ENCODE data around the gene RAB44. TPM values are rescaled to one million over a fixed set of nuclear protein-coding genes. Genes with fewer than 3 reads are reported as not detected.

RAB44 gene
- total and polyA plus RNA-seq, 2 of the 13 experiments (the other 11 are each of a cell fraction or from before 2014, with no cell fraction given) = not detected

DNA sequence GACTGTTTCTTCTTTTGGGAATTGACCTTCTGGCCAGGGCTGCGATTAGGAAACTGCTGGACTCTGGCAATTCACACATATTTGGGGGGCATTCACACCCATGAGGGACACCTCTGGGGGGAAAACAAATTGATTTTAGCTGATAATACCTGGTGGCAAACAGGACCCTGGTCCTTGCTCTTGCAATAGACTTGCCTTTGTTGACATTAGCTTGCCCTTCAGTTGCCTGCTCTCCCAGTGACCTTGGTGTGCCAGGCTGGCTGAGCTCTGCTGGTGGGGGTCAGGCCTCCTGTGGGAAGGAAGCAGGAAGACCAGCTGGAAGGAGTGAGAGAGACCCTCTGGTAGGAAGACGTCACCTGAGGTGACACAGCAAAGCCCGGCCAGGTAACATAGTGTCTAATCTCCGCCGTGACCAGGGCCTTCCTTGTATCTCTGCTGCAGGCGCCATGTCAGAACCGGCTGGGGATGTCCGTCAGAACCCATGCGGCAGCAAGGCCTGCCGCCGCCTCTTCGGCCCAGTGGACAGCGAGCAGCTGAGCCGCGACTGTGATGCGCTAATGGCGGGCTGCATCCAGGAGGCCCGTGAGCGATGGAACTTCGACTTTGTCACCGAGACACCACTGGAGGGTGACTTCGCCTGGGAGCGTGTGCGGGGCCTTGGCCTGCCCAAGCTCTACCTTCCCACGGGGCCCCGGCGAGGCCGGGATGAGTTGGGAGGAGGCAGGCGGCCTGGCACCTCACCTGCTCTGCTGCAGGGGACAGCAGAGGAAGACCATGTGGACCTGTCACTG is 13.8 kb upstream of the RAB44 start (continued):
- TF ChIP-seq, protein P1, sequence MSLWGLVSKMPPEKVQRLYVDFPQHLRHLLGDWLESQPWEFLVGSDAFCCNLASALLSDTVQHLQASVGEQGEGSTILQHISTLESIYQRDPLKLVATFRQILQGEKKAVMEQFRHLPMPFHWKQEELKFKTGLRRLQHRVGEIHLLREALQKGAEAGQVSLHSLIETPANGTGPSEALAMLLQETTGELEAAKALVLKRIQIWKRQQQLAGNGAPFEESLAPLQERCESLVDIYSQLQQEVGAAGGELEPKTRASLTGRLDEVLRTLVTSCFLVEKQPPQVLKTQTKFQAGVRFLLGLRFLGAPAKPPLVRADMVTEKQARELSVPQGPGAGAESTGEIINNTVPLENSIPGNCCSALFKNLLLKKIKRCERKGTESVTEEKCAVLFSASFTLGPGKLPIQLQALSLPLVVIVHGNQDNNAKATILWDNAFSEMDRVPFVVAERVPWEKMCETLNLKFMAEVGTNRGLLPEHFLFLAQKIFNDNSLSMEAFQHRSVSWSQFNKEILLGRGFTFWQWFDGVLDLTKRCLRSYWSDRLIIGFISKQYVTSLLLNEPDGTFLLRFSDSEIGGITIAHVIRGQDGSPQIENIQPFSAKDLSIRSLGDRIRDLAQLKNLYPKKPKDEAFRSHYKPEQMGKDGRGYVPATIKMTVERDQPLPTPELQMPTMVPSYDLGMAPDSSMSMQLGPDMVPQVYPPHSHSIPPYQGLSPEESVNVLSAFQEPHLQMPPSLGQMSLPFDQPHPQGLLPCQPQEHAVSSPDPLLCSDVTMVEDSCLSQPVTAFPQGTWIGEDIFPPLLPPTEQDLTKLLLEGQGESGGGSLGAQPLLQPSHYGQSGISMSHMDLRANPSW (CRISPR knock-in tag; IDR thresholded peaks at IDR 0.05; ENCODE audit: borderline replicate concordance) = no peak
- TF ChIP-seq MTF2 (CRISPR knock-in tag; IDR thresholded peaks at IDR 0.05; ENCODE audit: borderline replicate concordance) (no peak), U2AF1 (optimal IDR thresholded peaks at IDR 0.05; ENCODE audit: low read depth, low read length) (no peak), ZNF264 (CRISPR knock-in tag; IDR thresholded peaks at IDR 0.05) (no peak), TRIM24 (CRISPR knock-in tag; IDR thresholded peaks at IDR 0.05) (no peak; the same call in 1 of the 2 replicates), CHD4 (IDR thresholded peaks at IDR 0.05; ENCODE audit: borderline replicate concordance, low read length) (no peak), SYNCRIP (IDR thresholded peaks at IDR 0.05; ENCODE audit: insufficient read depth, low read depth, low read length) (no peak), TARDBP (CRISPR knock-in tag; IDR thresholded peaks at IDR 0.05) (peak; percentile 96), TBX2 (CRISPR knock-in tag; IDR thresholded peaks at IDR 0.05; ENCODE audit: borderline replicate concordance) (peak; percentile 100), ERF (CRISPR knock-in tag; IDR thresholded peaks at IDR 0.05) (peak; percentile 44; the same call in 1 of the 2 replicates), SOX6 (IDR thresholded peaks at IDR 0.05) (no peak), SOX6 (CRISPR knock-in tag; IDR thresholded peaks at IDR 0.05) (peak; percentile 92), SOX5 (CRISPR knock-in tag; IDR thresholded peaks at IDR 0.05; ENCODE audit: borderline replicate concordance) (peak; percentile 55; the same call in 1 of the 2 replicates), CHD2 (IDR thresholded peaks at IDR 0.05; ENCODE audit: low read depth, low read length) (no peak), CENPT (CRISPR knock-in tag; IDR thresholded peaks at IDR 0.05; ENCODE audit: low read depth) (peak; percentile 83; the same call in 1 of the 2 replicates), ZNF24 (IDR thresholded peaks at IDR 0.05) (no peak), PRMT3 (CRISPR knock-in tag; IDR thresholded peaks at IDR 0.05; ENCODE audit: borderline replicate concordance, low read depth) (0 out of 2 replicates have a peak, but pooled peaks have one; percentile 61), ZNF766 (CRISPR knock-in tag; IDR thresholded peaks at IDR 0.05; ENCODE audit: borderline replicate concordance) (0 out of 2 replicates have a peak, but pooled peaks have one; percentile 49), DMAP1 (CRISPR knock-in tag; IDR thresholded peaks at IDR 0.05) (no peak), HOXA3 (CRISPR knock-in tag; IDR thresholded peaks at IDR 0.05) (peak; percentile 66; the same call in 1 of the 2 replicates)
- TF ChIP-seq, protein P2, sequence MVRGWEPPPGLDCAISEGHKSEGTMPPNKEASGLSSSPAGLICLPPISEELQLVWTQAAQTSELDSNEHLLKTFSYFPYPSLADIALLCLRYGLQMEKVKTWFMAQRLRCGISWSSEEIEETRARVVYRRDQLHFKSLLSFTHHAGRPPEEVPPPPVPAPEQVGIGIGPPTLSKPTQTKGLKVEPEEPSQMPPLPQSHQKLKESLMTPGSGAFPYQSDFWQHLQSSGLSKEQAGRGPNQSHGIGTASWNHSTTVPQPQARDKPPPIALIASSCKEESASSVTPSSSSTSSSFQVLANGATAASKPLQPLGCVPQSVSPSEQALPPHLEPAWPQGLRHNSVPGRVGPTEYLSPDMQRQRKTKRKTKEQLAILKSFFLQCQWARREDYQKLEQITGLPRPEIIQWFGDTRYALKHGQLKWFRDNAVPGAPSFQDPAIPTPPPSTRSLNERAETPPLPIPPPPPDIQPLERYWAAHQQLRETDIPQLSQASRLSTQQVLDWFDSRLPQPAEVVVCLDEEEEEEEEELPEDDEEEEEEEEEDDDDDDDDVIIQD (CRISPR knock-in tag; IDR thresholded peaks at IDR 0.05; ENCODE audit: low read depth) = no peak
- TF ChIP-seq, protein P3, sequence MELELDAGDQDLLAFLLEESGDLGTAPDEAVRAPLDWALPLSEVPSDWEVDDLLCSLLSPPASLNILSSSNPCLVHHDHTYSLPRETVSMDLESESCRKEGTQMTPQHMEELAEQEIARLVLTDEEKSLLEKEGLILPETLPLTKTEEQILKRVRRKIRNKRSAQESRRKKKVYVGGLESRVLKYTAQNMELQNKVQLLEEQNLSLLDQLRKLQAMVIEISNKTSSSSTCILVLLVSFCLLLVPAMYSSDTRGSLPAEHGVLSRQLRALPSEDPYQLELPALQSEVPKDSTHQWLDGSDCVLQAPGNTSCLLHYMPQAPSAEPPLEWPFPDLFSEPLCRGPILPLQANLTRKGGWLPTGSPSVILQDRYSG (CRISPR knock-in tag; IDR thresholded peaks at IDR 0.05) = no peak
- TF ChIP-seq, protein P4, sequence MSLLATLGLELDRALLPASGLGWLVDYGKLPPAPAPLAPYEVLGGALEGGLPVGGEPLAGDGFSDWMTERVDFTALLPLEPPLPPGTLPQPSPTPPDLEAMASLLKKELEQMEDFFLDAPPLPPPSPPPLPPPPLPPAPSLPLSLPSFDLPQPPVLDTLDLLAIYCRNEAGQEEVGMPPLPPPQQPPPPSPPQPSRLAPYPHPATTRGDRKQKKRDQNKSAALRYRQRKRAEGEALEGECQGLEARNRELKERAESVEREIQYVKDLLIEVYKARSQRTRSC (CRISPR knock-in tag; IDR thresholded peaks at IDR 0.05; ENCODE audit: low read depth) = no peak
- TF ChIP-seq, protein P5, sequence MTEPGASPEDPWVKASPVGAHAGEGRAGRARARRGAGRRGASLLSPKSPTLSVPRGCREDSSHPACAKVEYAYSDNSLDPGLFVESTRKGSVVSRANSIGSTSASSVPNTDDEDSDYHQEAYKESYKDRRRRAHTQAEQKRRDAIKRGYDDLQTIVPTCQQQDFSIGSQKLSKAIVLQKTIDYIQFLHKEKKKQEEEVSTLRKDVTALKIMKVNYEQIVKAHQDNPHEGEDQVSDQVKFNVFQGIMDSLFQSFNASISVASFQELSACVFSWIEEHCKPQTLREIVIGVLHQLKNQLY (CRISPR knock-in tag; IDR thresholded peaks at IDR 0.05) = peak; percentile 39; the same call in 1 of the 2 replicates
